GM18909 (cell line): ENCODE data around the gene KCNG1.

Experiments used
- ATAC-seq: cut with Tn5 transposase; IDR thresholded peaks from one replicate; pipeline ENCODE4 v1.9.1; 2021; ENCODE audit warnings: mild to moderate bottlenecking; ENCODE audit not compliant: unreplicated experiment, poor library complexity

KCNG1 gene

GRCh38 chr20:51036827-51037531 is 14.1 kb upstream of the KCNG1 start:
- ATAC-seq: no peak

- ATAC-seq: no peak
These were observed 13.3 kb upstream of the KCNG1 start for GRCh38 chr20:51036226-51036625.

- ATAC-seq: no peak
These were observed 12.2 kb upstream of the KCNG1 start for GRCh38 chr20:51034988-51035656.

- ATAC-seq: no peak
These were observed 11.6 kb upstream of the KCNG1 start for GRCh38 chr20:51034476-51034875.

- no peak for ATAC-seq
These were observed 7.3 kb upstream of the KCNG1 start for GRCh38 chr20:51029963-51030920.

GRCh38 chr20:51029556-51029955 is 6.6 kb upstream of the KCNG1 start:
- ATAC-seq: no peak

- ATAC-seq: no peak
These were observed 5.8 kb upstream of the KCNG1 start for GRCh38 chr20:51028616-51029212.

GRCh38 chr20:51027035-51027795 is 4.3 kb upstream of the KCNG1 start:
- ATAC-seq: no peak

- no peak for ATAC-seq
These were observed 3.4 kb upstream of the KCNG1 start for GRCh38 chr20:51026269-51026668.

GRCh38 chr20:51024761-51025160 is 1.9 kb upstream of the KCNG1 start:
- no peak for ATAC-seq

GRCh38 chr20:51023617-51024155 is 779 bp upstream of the KCNG1 start:
- ATAC-seq: no peak

- ATAC-seq: no peak
These were observed 592 bp downstream of the KCNG1 start for GRCh38 chr20:51022227-51022802.

GRCh38 chr20:51021067-51022025 is 1.6 kb downstream of the KCNG1 start:
- no peak for ATAC-seq

GRCh38 chr20:51020657-51021056 is 2.2 kb downstream of the KCNG1 start:
- no peak for ATAC-seq

GRCh38 chr20:51019656-51020592 is 3.0 kb downstream of the KCNG1 start:
- ATAC-seq: no peak

GRCh38 chr20:51017251-51017650 is 5.7 kb downstream of the KCNG1 start:
- no peak for ATAC-seq

GRCh38 chr20:51016521-51016920 is 6.4 kb downstream of the KCNG1 start:
- ATAC-seq: no peak
